Left colon (tissue), 2 donors: ENCODE data around the gene CRYM. TPM values are rescaled to one million over a fixed set of nuclear protein-coding genes. Genes with fewer than 3 reads are reported as not detected.

ENCODE experiments used
- ATAC-seq: fragments of 200-7000 bp; cut with Tn5 transposase; one replicate; pipeline ENCODE4 v1.9.1; 2020; ENCODE audit warnings: mild to moderate bottlenecking, moderate library complexity
- DNase-seq, 2 donors: peaks; one replicate each; pipeline ENCODE4 v3.0.0-alpha.2; 2020
- intact Hi-C, 2 donors: fragments of 100-400 bp; cut with DNase I in 1 of 2; cut with micrococcal nuclease in 1 of 2; formaldehyde crosslinking; loops; one replicate each; pipeline versions ENCODE4 v1.11.2 to v1.14.0; 2022; cut with DNase I, micrococcal nuclease
- total RNA-seq, 2 donors: library from RNA; stranded (reverse); fragmentation: NEBNext Ultra II Directional; extraction: Animal tissue kit (Norgen Biotek cat#: 25700); gene quantifications; one replicate each; pipeline ENCODE4 v1.2.1, GENCODE V29; 2021
- donor health status: DM: no; HTN: no; CAD: no.
- donor health status: DM: yes; HTN: yes; CAD: no.

CRYM gene
- total RNA-seq, 2 donors from 2014 or later, result 12.9 to 15.7 TPM

DNA sequence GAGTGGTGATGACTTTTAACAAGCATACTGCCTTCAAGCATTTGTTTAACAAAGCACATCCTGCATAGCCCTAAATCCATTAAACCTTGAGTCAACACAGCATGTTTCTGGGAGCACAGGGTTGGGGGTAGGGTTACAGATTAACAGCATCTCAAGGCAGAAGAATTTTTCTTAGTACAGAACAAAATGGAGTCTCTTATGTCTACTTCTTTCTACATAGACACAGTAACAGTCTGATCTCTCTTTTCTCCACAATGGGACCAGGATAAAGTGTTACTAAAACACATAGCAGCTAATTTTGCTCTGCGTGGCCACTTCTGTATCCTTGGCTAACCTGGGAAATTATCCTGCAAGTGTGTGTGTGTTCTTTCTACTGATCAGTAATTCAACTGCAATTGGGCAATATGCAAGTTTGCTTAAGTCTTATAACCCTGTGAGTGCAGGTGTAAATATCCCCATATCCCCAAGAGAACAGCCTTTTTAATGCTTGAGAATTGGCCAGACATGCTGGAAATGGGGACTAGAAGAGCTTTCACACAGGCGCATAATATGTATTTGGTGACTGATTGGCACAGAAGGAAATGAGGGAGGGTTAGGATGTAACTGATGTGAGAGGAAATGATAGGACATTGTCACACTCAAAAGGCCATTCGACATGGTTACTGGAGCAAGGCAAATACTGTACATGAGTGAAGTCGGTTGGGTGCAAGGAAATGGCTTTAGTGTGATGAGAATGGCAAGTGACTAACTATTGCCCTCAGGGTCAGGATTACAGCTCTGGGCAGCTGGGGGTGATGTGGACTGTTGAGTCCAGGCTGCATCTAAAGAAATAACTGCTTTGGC is 55.4 kb downstream of the CRYM start:
- DNase-seq, result peak in 1 of 2 donors; percentile 27
- intact Hi-C loops, result no loop called here
- peak; percentile 84 for ATAC-seq

GRCh38 chr16:21219551-21219950 is 58.5 kb downstream of the CRYM start:
- DNase-seq, result no peak
- ATAC-seq, result no peak
- intact Hi-C loops, result no loop called here

DNA sequence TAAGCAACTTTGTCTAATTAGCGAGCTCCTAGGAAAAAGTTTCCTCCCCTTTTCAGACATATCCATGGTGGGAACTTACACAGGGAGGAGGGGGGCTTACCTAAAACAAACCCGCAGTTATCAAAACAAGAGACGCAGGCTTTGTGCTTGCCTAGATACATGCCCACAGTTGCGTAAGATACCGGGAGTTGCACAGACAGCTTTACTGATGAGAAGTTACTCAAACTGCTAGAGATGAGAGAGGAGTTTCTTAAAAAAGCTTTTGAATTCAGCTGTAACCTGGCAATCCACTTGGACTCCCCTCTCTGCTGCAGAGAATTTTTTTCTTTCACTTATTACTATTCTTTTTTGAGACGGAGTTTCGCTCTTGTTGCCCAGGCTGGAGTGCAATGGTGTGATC is 59.9 kb downstream of the CRYM start:
- intact Hi-C loops, result no loop called here
- ATAC-seq (no peak), DNase-seq (no peak)

DNA sequence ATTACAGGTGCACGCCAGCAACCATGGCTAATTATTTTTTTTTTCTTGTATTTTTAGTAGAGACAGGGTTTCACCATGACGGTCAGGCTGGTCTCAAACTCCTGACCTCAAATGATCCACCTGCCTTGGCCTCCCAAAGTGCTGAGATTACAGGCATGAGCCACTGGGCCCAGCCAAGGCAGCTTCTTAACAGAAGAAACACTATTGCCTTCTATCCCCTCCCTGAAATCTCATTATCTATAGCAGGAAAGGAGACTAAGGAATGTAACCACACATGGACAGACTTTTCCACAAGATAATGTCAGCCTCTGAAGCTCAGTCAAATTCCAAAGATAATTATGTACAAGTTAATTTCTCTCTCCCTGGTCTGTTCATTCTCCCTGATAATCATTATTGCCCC is 61.0 kb downstream of the CRYM start:
- ATAC-seq (no peak), DNase-seq (no peak)
- intact Hi-C loops, result no loop called here

DNA sequence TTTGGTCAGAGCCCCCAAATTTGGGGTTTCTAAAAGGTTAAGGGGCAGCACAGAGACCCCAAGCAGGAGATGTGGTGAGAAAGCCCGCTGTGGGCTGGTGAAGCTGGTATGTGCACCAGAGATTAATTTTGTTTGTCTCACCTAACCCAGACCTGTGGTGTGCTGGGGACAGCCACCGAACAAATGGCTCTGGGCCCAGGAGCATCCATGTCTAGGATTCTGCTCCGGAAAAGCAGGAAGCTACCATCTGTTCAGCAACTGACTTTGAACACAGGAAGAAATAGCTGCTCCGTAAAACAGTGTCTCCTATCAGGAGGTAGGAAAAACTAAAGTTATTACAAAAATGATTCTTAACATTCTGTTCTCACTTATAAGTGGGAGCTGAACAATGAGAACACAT is 64.0 kb downstream of the CRYM start:
- DNase-seq, result no peak
- no peak for ATAC-seq
- intact Hi-C loops, result no loop called here

- DNase-seq (no peak), ATAC-seq (no peak)
- intact Hi-C loops, result no loop called here
These were observed 66.6 kb downstream of the CRYM start, which contains the start of gene ZP2 for GRCh38 chr16:21211486-21211885. Gene ZP2 (minus strand): TSS chr16:21211574. CDS start chr16:21211547, 27 bp downstream.

Other genes starting within 250 kb of the CRYM start
- gene DNAH3, start 127.4 kb downstream of the CRYM start, total RNA-seq, result 1 to 10 TPM; 4.8 to 4.9 TPM
- 10 to 100 TPM; 35.1 to 58.9 TPM for gene LDAF1, start 119.6 kb downstream of the CRYM start, total RNA-seq
- under 1 TPM in 1 of 2 donors, not detected in 1; 0.18 TPM for gene ZP2, start 66.7 kb downstream of the CRYM start, total RNA-seq
- 10 to 100 TPM; 47.2 to 56.1 TPM for gene ANKS4B, start 44.6 kb downstream of the CRYM start, total RNA-seq